ENCODE results near the gene GNAL.

DNA sequence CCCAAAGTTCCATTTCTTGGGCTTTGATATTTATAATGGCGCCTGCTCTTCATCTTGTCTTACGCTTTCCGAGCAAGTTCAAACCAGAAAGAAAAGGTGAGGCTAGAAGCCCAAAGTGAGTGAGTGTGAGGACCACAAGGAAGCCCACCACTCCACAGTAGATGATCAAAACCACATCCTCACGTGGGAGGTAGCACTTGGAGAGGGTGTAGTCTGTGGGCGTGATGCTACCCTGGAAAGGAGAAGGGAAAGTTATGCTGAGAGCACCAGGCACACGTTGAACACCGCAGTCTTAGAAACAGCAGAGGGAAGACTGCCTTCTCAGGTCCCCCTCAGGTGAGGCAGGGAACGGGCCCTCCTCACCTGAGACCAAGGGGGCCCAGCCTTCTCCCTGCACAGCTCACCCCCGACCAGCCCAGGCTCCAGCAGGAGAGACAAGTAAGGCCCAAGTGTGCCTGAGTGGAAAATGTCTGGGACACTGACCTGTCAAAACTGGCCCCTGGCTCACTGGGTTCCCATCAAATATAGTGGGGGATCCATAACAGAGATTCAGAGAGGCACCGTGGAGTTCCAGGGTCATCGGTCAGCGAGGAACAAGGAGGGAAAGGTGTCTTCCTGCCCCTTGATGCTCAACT, 195.4 kb downstream of the GNAL start:
- TF ChIP-seq, protein P1, sequence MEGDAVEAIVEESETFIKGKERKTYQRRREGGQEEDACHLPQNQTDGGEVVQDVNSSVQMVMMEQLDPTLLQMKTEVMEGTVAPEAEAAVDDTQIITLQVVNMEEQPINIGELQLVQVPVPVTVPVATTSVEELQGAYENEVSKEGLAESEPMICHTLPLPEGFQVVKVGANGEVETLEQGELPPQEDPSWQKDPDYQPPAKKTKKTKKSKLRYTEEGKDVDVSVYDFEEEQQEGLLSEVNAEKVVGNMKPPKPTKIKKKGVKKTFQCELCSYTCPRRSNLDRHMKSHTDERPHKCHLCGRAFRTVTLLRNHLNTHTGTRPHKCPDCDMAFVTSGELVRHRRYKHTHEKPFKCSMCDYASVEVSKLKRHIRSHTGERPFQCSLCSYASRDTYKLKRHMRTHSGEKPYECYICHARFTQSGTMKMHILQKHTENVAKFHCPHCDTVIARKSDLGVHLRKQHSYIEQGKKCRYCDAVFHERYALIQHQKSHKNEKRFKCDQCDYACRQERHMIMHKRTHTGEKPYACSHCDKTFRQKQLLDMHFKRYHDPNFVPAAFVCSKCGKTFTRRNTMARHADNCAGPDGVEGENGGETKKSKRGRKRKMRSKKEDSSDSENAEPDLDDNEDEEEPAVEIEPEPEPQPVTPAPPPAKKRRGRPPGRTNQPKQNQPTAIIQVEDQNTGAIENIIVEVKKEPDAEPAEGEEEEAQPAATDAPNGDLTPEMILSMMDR (IDR thresholded peaks at IDR 0.05; ENCODE audit: borderline replicate concordance, extremely low read depth, low read length, poor library complexity, severe bottlenecking), result no peak
- TF ChIP-seq EZH2 (IDR thresholded peaks at IDR 0.05; ENCODE audit: borderline replicate concordance, low read depth, low read length, severe bottlenecking), result no peak

Data from DND-41 (cell line).